NCI-H2227 treated with DMSO at 0.1 percent for 48 hours (cell line): ENCODE data around the gene EPN3.

Experiments used
- DNase-seq: peaks from one replicate; lab custom pipeline; 2025; lab: John Stamatoyannopoulos, UW

EPN3 gene

GRCh38 chr17:50590946-50591737 lies 58.6 kb downstream of the EPN3 start:
- DNase-seq = no peak

GRCh38 chr17:50593321-50593720 lies 60.8 kb downstream of the EPN3 start:
- peak; percentile 82 for DNase-seq
